Astrocyte of the cerebellum (primary cell): ENCODE data around the gene ATP4A.

Experiments used
- DNase-seq: peaks from one replicate; pipeline ENCODE4 v3.0.0-alpha.2; 2011; ENCODE audit warnings: low read depth
- H3K4me3 ChIP-seq: 2 replicates; pipeline ENCODE4 v1.5.1; 2011; ENCODE audit warnings: mild to moderate bottlenecking, low read depth, low read length, moderate library complexity
- CTCF ChIP-seq: IDR thresholded peaks from 2 replicates; pipeline ENCODE4 v1.5.1; 2012; ENCODE audit warnings: low read length, low read depth, moderate library complexity, mild to moderate bottlenecking; ENCODE audit errors: missing control alignments
- in situ Hi-C: cut with HindIII; loops from 2 replicates; pipeline ENCODE4 v1.10.0; 2017; ENCODE audit warnings: low sequenced_read_pairs

ATP4A gene

GRCh38 chr19:35524181-35524837 is 39.1 kb downstream of the ATP4A start:
- DNase-seq, result no peak
- in situ Hi-C loops, result no loop called here
- no peak for TF ChIP-seq CTCF
- no peak overlapping the region for H3K4me3 ChIP-seq

GRCh38 chr19:35522745-35523327 is 40.6 kb downstream of the ATP4A start:
- no peak for DNase-seq
- in situ Hi-C loops, result no loop called here
- TF ChIP-seq CTCF, result no peak
- no peak overlapping the region for H3K4me3 ChIP-seq

- in situ Hi-C loops, result no loop called here
- no peak for DNase-seq
- TF ChIP-seq CTCF, result no peak
- H3K4me3 ChIP-seq, result no peak overlapping the region
Observed at GRCh38 chr19:35521124-35521743, 42.2 kb downstream of the ATP4A start.

- H3K4me3 ChIP-seq, result no peak overlapping the region
- in situ Hi-C loops, result no loop called here
- no peak for TF ChIP-seq CTCF
- DNase-seq, result no peak
Observed at GRCh38 chr19:35519291-35519690, 44.2 kb downstream of the ATP4A start.

GRCh38 chr19:35518313-35518712 is 45.1 kb downstream of the ATP4A start:
- in situ Hi-C loops, result no loop called here
- DNase-seq, result peak; percentile 73
- TF ChIP-seq CTCF, result no peak
- no peak overlapping the region for H3K4me3 ChIP-seq

- H3K4me3 ChIP-seq, result no peak overlapping the region
- no peak for TF ChIP-seq CTCF
- in situ Hi-C loops, result no loop called here
- DNase-seq, result no peak
Observed at GRCh38 chr19:35517342-35517741, 46.1 kb downstream of the ATP4A start.
